DMS 273 (cell line): ENCODE data around the gene BAG3.

Experiments used
- DNase-seq: peaks from one replicate; lab custom pipeline; 2025; ENCODE audit not compliant: unreplicated experiment; lab: John Stamatoyannopoulos, UW

Gene BAG3

GRCh38 chr10:119665901-119666708, 14.9 kb downstream of the BAG3 start:
- DNase-seq = no peak

- no peak for DNase-seq
These were observed 15.5 kb downstream of the BAG3 start for GRCh38 chr10:119666709-119667004.

GRCh38 chr10:119667562-119668328, 16.6 kb downstream of the BAG3 start:
- DNase-seq = peak; percentile 51

GRCh38 chr10:119668461-119668860, 17.3 kb downstream of the BAG3 start:
- DNase-seq = no peak

- DNase-seq = no peak
These were observed 18.2 kb downstream of the BAG3 start for GRCh38 chr10:119669331-119669730.

- peak; percentile 13 for DNase-seq
These were observed 18.9 kb downstream of the BAG3 start for GRCh38 chr10:119669975-119670640.

GRCh38 chr10:119670717-119671116, 19.5 kb downstream of the BAG3 start:
- DNase-seq = no peak

GRCh38 chr10:119671381-119671780, 20.2 kb downstream of the BAG3 start:
- no peak for DNase-seq

GRCh38 chr10:119672291-119672690, 21.1 kb downstream of the BAG3 start:
- DNase-seq = no peak

- DNase-seq = no peak
These were observed 22.1 kb downstream of the BAG3 start for GRCh38 chr10:119673271-119673670.

- DNase-seq = no peak
These were observed 24.4 kb downstream of the BAG3 start for GRCh38 chr10:119675483-119676170.

- DNase-seq = no peak
These were observed 25.9 kb downstream of the BAG3 start for GRCh38 chr10:119677126-119677525.

GRCh38 chr10:119677904-119678755, 26.9 kb downstream of the BAG3 start:
- no peak for DNase-seq

GRCh38 chr10:119679480-119679829, 28.3 kb downstream of the BAG3 start:
- DNase-seq = no peak

GRCh38 chr10:119680050-119680449, 28.9 kb downstream of the BAG3 start:
- DNase-seq = no peak

- DNase-seq = no peak
These were observed 29.5 kb downstream of the BAG3 start for GRCh38 chr10:119680650-119681081.

GRCh38 chr10:119686465-119687191, 35.4 kb downstream of the BAG3 start:
- peak; percentile 76 for DNase-seq

GRCh38 chr10:119687192-119688032, 36.2 kb downstream of the BAG3 start:
- DNase-seq = no peak

GRCh38 chr10:119688033-119688508, 36.9 kb downstream of the BAG3 start:
- no peak for DNase-seq
